K562 (cell line): Measurements from ENCODE around the gene NDUFB5. TPM values are rescaled to one million over a fixed set of nuclear protein-coding genes. Genes with fewer than 3 reads are reported as not detected.
A peak's percentile ranks its signal among the peaks of the same experiment; 100 is the strongest.

Experiments
- BCOR ChIP-seq: fragments of 450-650 bp; IDR thresholded peaks from 2 replicates; pipeline ENCODE4 v1.6.1; 2016
- CHCHD3 ChIP-seq: fragments of 250-450 bp; sonication (Bioruptor Pico); IDR thresholded peaks from 2 replicates; pipeline ENCODE4 v2.1.2; 2022; ENCODE audit warnings: mild to moderate bottlenecking
- ELF1 ChIP-seq: fragments of 200-800 bp; sonication (Bioruptor generic); IDR thresholded peaks from 2 replicates; pipeline ENCODE4 v1.6.1; 2016; ENCODE audit warnings: missing genetic modification characterization, missing compliant biosample characterization
- ELF2 ChIP-seq: fragments of 250-450 bp; sonication (Bioruptor Pico); IDR thresholded peaks from 2 replicates; pipeline ENCODE4 v1.5.0; 2021; ENCODE audit warnings: mild to moderate bottlenecking
- FOXP1 ChIP-seq: sonication (generic); formaldehyde crosslinking; IDR thresholded peaks from 2 replicates; pipeline ENCODE4 v1.8.0; 2022; ENCODE audit warnings: mild to moderate bottlenecking, missing genetic modification reagents
- GTF2F1 ChIP-seq: IDR thresholded peaks from 2 replicates; pipeline ENCODE4 v1.6.1; 2011; ENCODE audit warnings: low read depth, low read length, improper control_type of control experiment
- HCFC1 ChIP-seq: IDR thresholded peaks from 2 replicates; pipeline ENCODE4 v1.6.1; 2012; ENCODE audit warnings: low read depth, low read length, improper control_type of control experiment
- HMGN3 ChIP-seq: IDR thresholded peaks from 2 replicates; pipeline ENCODE4 v1.6.1; 2011; ENCODE audit warnings: borderline replicate concordance, low read depth, mild to moderate bottlenecking, mixed read lengths, low read length; ENCODE audit not compliant: insufficient read length; ENCODE audit errors: extremely low read depth
- KLF10 ChIP-seq: fragments of 250-450 bp; sonication (Bioruptor Pico); IDR thresholded peaks from 2 replicates; pipeline ENCODE4 v1.6.1; 2021; ENCODE audit warnings: matching md5 sums
- MEIS2 ChIP-seq: fragments of 450-650 bp; IDR thresholded peaks from 2 replicates; pipeline ENCODE4 v1.6.1; 2014; ENCODE audit warnings: mild to moderate bottlenecking; ENCODE audit not compliant: partially characterized antibody
- NRF1 ChIP-seq, 2 experiments: fragments of 450-650 bp; IDR thresholded peaks in 1 of 2; conservative IDR thresholded peaks in 1 of 2; 2 replicates each; pipeline ENCODE4 v1.6.1; 2014; ENCODE audit warnings: mild to moderate bottlenecking in 2 of 2
- RBBP5 ChIP-seq: fragments of 200-600 bp; sonication (generic); IDR thresholded peaks from 2 replicates; pipeline ENCODE4 v1.6.1; 2012; ENCODE audit warnings: borderline replicate concordance, mild to moderate bottlenecking, low read length, control low read depth, inconsistent platforms; ENCODE audit not compliant: insufficient read depth, poor library complexity, severe bottlenecking
- RERE ChIP-seq: sonication (generic); formaldehyde crosslinking; IDR thresholded peaks from 2 replicates; pipeline ENCODE4 v1.8.0; 2023; ENCODE audit warnings: missing genetic modification reagents, mild to moderate bottlenecking, borderline replicate concordance
- ZNF146 ChIP-seq: IDR thresholded peaks from one replicate; pipeline ENCODE4 v1.6.1; 2018; ENCODE audit warnings: missing compliant biosample characterization; ENCODE audit not compliant: unreplicated experiment
- ZNF408 ChIP-seq: fragments of 250-450 bp; sonication (Bioruptor Pico); IDR thresholded peaks from 2 replicates; pipeline ENCODE4 v1.4.0; 2020; ENCODE audit warnings: low read depth, mild to moderate bottlenecking, moderate library complexity
- polyA plus RNA-seq, 8 experiments: library from polyadenylated mRNA; depleted of rRNA in 4 of 8; stranded (reverse) in 5 of 8; unstranded in 3 of 8; fragments of >200 nt; fragmentation: Nextera tagmentation in 2 of 8; fragmentation: Illumina TruSeq in 1 of 8; extraction: Ambion mirVana in 2 of 8; extraction: Trizol in 1 of 8; gene quantifications; 2 replicates each; pipeline versions ENCODE4 v1.2.1 to v1.2.3, GENCODE V29; 2011 to 2014; ENCODE audit warnings: inconsistent platforms in 1 of 8, missing spikeins in 1 of 8
- total RNA-seq, 7 experiments: library from RNA; depleted of rRNA in 6 of 7; stranded (reverse); fragments of >200 nt in 6 of 7; fragmentation: Illumina TruSeq in 2 of 7; extraction: Trizol in 2 of 7; gene quantifications; 2 replicates each; pipeline versions ENCODE4 v1.2.1 to v1.2.3, GENCODE V29; 2011 to 2021; ENCODE audit warnings: low replicate concordance in 1 of 7
- TF ChIP-seq, protein P1 (sequence below): fragments of 450-650 bp; IDR thresholded peaks from 2 replicates; pipeline ENCODE4 v1.6.1; 2016; ENCODE audit warnings: mild to moderate bottlenecking
- TF ChIP-seq, protein P2 (sequence below): fragments of 150-350 bp; IDR thresholded peaks from 2 replicates; pipeline ENCODE4 v1.6.1; 2014; ENCODE audit warnings: low read depth, mild to moderate bottlenecking, low read length, borderline replicate concordance

The NDUFB5 gene
- total and polyA plus RNA-seq, 9 of the 15 experiments (the other 6 are each of a cell fraction or from before 2014, with no cell fraction given) = 128 to 466 (median 176) TPM

- TF ChIP-seq CHCHD3 (no peak), FOXP1 (CRISPR knock-in tag) (no peak), RERE (CRISPR knock-in tag) (no peak), NRF1 (conservative IDR thresholded peaks at IDR 0.05 in 1 of 2, IDR thresholded peaks at IDR 0.05 in 1 of 2) (peak; percentile 77 to 82), GTF2F1 (peak; percentile 68; the same call in 1 of the 2 replicates), HMGN3 (peak; percentile 0), KLF10 (CRISPR knock-in tag) (no peak), MEIS2 (no peak), RBBP5 (peak; percentile 72), ELF1 (tag) (peak; percentile 61; the same call in 1 of the 2 replicates), ZNF408 (CRISPR knock-in tag) (no peak), ZNF146 (CRISPR knock-in tag) (no peak), BCOR (no peak), ELF2 (CRISPR knock-in tag) (no peak), HCFC1 (peak; percentile 19; the same call in 1 of the 2 replicates)
- TF ChIP-seq, protein P1, sequence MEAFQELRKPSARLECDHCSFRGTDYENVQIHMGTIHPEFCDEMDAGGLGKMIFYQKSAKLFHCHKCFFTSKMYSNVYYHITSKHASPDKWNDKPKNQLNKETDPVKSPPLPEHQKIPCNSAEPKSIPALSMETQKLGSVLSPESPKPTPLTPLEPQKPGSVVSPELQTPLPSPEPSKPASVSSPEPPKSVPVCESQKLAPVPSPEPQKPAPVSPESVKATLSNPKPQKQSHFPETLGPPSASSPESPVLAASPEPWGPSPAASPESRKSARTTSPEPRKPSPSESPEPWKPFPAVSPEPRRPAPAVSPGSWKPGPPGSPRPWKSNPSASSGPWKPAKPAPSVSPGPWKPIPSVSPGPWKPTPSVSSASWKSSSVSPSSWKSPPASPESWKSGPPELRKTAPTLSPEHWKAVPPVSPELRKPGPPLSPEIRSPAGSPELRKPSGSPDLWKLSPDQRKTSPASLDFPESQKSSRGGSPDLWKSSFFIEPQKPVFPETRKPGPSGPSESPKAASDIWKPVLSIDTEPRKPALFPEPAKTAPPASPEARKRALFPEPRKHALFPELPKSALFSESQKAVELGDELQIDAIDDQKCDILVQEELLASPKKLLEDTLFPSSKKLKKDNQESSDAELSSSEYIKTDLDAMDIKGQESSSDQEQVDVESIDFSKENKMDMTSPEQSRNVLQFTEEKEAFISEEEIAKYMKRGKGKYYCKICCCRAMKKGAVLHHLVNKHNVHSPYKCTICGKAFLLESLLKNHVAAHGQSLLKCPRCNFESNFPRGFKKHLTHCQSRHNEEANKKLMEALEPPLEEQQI = no peak
- TF ChIP-seq, protein P2, sequence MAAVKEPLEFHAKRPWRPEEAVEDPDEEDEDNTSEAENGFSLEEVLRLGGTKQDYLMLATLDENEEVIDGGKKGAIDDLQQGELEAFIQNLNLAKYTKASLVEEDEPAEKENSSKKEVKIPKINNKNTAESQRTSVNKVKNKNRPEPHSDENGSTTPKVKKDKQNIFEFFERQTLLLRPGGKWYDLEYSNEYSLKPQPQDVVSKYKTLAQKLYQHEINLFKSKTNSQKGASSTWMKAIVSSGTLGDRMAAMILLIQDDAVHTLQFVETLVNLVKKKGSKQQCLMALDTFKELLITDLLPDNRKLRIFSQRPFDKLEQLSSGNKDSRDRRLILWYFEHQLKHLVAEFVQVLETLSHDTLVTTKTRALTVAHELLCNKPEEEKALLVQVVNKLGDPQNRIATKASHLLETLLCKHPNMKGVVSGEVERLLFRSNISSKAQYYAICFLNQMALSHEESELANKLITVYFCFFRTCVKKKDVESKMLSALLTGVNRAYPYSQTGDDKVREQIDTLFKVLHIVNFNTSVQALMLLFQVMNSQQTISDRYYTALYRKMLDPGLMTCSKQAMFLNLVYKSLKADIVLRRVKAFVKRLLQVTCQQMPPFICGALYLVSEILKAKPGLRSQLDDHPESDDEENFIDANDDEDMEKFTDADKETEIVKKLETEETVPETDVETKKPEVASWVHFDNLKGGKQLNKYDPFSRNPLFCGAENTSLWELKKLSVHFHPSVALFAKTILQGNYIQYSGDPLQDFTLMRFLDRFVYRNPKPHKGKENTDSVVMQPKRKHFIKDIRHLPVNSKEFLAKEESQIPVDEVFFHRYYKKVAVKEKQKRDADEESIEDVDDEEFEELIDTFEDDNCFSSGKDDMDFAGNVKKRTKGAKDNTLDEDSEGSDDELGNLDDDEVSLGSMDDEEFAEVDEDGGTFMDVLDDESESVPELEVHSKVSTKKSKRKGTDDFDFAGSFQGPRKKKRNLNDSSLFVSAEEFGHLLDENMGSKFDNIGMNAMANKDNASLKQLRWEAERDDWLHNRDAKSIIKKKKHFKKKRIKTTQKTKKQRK = no peak
These were observed 41.3 kb upstream of the NDUFB5 start (continued) for GRCh38 chr3:179563271-179563783.
